GM21367 (cell line): ENCODE results near the gene C4orf51.
A peak's percentile ranks its signal among the peaks of the same experiment; 100 is the strongest.

Experiments
- ATAC-seq: cut with Tn5 transposase; IDR thresholded peaks from one replicate; pipeline ENCODE4 v1.9.1; 2021; ENCODE audit not compliant: unreplicated experiment

The C4orf51 gene

DNA sequence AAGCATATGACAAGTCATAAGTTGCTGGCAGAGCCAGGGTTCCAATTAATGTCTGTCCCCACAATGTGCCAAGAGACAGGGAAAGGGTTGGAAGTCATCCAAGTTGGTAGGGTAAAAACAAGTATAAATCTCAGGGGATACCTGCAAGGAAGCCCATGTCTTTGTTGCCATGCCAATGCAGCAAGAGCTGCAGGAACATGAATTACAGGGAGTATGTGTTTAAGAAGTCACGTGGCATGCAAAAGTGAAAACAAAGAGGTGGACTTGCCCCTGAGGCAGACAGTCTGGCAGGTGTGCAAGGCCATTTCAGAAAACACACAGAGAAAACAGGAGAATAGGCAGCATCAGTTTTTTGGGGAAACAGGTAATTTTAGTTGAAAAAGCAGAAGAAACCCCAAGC lies 29.4 kb downstream of the C4orf51 start:
- no peak for ATAC-seq

DNA sequence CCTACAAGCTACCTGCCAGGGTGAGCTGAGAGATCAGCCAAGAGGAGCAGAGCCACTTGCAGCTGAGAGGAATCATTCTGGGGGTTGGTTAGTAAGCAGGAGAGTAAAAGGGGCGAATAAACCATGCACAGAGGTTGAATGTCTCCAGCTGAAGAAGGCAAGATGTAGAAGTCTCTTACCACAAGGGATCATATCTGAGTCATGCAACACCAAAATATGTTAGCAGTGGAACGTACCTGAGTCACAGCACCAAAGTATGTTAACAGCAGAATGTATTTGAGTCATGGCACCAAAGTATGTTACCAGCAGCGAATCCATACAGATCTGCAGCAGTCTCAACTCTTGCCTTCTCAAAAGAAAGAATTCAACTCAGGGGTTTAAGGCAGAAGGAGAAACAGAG lies 29.9 kb downstream of the C4orf51 start:
- ATAC-seq = peak; percentile 49

DNA sequence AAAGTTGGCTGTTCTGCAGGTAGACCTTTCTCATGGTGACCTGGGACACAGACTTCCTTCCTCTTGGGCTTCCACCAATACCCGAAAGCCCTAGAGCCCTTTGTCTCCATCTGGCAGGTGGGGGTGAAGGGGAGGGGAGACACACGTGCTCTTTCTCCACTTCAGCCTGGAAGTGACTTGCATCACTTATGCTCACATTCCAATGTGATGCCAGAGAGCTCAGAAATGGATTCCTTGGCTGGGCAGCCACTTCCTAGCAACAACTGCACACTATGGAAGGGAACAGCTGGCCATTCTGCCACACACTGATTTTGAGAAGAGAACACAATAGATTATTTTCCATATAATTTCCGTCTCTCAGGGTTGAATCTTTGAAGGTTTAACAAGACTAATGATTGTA lies 36.3 kb downstream of the C4orf51 start:
- ATAC-seq = no peak

DNA sequence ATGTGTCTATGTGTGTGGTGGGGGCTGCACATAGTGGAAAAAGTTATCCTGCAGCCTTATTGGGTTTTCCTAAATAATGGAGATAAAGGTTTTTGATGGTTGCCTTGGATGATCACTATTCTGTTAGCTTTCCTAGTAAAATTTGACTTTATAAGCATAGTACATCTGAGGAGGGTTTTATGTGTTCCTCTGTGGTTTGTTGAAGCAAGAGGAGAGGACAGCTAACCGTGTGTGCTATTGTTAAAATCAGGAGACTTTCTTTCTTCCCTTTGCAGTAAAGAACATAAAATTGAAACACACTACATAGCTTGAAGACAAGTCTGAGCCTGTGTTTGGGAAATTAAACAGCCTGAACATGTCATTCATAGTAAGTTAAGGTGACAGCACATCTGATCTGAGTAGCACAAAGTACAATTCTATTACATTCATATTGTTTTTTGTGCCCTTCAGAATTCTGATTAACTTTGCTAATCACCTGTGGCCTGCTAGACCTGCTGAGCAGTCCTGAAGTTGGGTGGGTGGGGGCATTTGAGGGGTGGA lies 36.8 kb downstream of the C4orf51 start:
- no peak for ATAC-seq

DNA sequence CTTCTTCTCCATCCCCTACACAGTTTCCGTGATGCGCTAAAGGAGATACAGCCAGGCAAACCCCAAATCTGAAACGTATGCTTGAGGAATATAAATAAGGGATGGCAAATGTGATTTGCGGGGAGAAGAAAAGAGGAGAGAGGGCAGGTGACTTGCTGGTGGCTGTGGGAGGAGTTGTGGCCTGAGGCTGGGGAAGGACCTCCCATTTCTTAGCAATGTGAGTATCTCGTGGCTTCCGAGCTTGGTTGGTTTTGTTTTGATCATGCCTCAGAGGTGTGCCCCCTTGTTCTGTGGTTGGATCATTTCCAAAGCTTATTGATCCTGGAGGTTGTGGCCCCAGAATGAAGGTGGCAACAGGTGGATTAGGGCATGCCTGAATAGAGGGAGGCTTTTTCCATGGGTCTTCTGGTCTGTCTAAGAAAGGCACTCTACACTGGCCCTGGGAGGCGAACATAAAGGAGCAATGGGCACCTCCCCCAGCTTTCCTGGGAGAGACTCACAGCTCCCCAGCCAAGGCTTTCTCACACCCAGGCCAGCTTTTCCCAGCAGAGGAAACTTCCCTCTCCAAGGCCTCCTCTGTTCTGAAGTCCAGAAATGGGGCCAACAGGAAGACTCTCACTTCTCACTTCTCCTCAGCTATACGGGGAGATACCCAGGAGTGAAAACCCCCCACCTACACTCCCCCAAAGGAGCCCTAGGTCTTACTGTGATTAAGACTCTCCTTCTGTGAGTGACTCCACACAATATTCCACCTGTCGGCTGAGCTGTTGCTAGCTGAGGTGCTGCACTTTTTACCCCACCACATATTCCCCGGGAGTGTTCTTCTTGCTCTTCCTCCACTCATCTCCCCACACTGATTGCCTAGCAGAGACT lies 40.0 kb downstream of the C4orf51 start:
- ATAC-seq = peak; percentile 78

DNA sequence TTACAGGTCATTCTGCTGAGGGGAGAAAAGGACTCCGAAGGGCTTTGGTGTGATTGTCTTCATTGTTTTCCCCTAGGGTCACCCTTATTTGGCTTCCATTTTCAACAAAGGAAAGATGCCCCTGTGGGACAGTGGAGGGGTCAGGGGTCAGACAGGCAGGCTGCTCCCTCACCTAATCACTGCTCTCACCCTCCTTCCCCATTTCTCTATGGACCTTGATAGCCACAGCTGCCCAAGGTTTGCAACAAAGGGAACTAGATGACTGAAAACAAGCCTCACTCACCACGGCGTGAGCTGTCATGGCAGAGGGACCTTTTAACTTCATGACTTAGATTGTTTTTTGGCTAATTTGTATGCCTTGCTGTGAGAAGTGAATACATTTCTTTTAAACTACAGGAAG lies 40.7 kb downstream of the C4orf51 start:
- ATAC-seq = no peak

DNA sequence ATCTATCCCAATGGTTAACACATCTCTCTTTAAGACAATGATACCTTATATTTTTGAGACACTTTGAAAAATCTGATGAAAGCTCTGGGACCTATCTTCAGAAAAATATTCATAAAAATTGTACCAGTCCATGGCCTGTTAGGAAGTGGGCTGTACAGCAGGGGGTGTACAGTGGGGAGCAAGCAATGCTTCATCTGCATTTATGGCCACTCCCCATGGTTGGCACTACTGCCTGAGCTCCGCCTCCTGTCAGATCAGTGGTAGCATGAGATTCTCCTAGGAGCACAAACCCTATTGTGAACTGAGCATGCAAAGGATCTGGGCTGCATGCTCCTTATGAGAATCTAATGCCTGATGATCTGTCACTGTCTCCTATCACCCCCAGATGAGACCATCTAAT lies 42.6 kb downstream of the C4orf51 start:
- no peak for ATAC-seq

DNA sequence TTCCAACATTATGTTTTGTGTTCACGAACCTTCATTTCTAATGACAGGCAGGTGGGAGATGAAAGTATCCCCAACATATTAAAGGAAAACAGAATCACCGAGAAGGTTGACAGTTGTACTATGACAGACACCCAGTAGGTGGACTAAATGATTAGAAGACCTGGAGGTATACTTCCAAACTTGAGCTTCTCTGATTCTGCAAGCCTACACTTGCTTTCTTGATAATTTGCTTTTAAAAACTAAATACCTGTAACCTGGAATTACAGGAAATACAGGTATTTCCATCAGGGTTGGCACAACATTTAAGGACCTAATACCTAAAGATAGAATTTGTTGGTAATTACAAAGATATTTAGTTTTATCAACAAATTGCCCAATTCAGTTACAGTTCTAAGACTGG lies 43.4 kb downstream of the C4orf51 start:
- ATAC-seq = no peak

DNA sequence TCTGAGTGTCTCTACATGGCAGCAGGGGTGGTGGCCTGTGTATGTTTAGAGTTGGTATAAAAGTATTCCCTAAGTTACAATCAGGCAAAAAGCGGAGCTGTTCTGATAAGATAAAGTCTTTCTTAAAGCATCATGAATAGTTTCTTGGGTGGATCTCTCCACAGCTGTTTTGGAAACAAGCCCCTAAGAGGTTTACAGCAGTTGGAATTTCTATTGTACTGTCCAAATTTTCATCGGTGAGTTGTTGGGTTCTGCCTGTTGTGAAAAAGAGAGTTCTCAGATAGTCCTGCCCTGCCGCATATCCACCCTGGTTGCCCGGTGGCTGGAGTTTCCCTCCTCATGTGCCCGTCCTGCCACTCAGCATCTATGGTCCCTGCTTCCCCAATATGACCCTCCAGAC lies 50.1 kb downstream of the C4orf51 start:
- no peak for ATAC-seq

DNA sequence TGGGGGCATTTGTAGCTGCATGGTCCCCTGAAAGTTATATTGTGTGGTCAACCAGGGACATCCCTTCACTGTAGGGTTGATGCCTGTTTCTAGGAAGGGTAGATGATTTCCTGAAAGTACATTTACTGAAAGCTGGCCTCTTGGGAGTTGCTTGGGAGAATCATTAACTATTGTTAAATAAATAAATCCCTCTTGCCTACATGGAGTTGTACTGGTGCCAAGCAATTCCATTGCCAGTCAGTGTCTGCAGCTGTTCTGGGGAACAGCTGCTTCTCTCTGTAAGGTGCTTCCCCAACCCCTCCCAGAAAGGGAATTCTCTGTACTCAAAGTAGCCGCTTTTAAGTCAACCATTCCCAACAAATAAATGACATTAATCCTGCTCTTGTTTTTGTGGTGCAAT lies 51.1 kb downstream of the C4orf51 start:
- no peak for ATAC-seq

DNA sequence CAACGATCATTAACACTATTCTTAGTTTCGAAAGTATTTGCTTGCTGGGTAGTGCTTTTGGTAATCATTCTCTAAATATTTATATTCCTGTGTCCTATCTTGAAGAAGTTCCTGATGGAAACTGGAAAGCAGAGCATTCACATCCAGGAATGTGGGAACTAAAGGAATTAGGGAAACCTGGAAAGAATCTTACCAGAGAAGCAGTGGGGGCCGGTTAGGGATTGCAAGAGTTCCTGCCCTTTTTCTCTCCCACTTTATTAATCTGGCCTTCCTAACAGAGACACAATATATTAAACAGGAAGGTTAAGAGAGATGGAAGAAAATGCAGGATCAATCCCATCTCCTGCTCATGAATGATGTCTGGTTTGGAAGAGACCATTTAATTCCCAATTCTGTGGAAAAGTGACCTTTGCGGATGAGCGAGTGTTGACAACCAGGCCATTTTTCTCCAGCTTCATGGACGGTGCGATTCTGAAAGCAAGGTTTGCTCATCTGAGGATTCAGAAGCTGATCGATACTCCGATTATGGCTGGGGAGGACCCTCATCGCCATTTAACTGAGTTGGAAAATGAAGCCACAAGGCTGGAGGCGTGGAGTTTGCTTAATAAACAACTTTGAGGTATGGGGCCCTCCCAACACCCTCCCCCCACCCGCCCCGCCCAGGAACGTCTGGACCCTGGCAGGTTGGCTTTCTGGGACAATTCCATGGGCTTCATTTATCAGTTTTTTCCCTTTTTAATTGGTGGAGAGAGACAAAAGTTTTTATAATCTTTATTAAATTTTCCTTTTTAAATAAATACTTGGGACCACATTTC lies 52.3 kb downstream of the C4orf51 start:
- ATAC-seq = no peak

DNA sequence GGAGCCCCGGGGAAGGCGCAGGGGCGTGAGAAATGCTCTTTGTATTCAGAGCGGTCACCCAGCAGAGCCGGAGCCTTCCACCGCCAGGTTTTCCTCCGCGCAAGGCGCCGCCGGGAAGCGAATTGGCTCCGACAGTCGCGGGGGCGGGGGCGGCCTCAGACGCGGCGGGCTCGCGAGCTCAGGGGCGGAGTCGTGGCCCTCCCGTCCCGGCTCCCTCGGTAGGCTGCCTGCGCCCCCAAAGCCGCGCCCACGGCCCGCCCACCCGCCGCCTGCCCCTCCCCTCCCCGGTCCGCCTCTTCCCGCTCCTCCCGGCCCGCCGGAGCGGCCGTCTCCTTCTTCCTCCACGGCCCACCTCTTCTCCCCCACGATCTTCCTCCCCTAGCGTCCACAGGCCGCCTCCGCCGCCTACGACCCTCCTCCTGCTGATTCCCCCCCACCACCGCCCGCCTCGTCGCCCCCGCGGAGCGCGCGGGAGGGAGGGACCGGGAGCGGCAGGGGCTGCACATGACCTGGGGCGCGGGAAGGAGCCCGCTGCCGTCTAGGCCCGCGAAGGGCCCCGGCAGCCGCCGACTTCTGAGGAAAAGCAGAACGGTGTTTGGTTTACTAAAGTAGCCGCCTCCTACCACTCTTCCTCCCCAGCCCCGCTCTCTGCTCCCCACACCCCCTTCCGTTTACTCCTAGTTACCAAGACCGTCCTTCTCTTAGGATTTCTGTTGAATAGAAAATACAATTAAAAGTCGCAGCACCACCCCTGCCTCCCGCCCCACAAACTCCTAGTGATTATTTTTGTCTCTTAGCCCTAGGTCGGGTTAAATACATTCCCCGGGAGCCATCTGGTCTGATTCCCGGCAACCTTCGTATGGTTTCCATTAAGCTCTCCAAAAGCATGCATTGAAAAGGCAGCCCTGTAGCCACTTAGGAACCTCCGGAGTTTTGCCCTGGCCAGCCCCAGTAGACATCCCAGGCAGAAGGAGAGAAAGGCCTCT lies 53.2 kb downstream of the C4orf51 start:
- ATAC-seq = peak; percentile 78

DNA sequence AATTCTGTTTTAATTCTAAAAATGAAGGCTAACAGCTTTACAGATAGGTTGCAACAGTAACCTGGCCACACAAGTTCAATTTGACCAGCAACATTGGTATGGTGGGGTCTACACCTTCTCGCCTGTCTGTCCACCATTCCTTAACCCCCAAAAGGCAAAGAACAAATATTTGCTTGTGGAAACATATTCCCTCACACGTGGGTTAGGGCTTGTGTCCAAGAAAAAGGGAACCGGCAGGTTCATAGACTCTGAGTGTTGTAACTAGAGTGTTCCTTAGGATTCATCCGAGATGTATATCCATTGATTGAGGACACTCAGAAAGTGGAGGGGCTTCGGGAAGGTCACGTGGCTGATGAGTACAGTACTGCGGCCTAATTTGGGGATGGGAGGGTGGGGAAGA lies 54.1 kb downstream of the C4orf51 start:
- no peak for ATAC-seq

DNA sequence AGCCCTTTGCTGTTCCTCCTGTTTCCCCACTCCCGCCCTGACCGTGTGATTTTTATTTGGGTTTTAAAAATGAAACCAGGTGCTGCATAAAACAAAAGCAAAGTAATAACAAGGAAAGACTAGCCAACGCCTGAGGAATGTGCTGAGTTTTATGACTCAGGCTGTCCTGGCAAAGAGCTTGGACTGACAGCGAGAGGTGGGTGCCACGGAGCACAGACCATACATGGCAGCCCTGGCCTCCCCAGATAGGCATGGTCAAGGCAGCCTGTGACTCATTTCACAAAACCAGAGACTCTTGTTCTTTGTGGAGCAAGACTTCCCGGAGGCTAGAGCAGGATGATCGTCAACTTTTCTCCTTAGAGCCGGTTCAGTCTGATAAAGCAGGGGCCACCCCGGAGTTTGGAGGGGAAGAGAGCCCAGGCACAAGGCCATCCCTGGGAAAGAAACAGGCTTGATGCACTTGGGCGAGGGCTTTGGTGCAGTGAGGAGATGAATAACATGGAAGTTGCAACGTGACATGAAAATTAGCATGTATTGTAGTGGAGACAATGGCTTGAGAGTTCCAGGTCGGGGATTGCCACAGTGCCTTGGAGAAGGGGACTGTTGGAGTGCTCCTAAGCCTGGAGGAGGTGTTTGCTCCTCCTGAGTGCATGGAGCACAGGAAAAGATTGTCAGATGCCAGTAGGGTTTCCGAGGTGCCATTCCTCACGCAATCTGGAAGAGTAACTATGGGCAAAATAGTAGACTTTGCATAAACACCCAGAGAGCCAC lies 54.8 kb downstream of the C4orf51 start:
- ATAC-seq = no peak

DNA sequence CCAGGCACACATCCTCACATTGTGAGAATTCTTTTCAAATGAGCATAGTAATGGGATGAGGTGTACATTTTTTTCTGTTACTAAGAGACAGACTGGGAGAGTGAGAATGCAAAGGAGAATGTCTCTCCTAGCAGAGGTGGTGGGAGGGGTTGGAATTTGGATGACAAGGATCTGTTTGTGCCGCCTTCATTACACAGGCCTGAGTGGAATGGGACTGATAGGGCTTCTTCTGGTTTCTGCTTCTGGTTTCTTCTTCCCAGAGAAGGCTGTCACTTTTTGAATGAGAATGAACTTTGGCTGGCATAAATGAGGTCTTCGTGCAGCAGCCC lies 55.4 kb downstream of the C4orf51 start:
- no peak for ATAC-seq

DNA sequence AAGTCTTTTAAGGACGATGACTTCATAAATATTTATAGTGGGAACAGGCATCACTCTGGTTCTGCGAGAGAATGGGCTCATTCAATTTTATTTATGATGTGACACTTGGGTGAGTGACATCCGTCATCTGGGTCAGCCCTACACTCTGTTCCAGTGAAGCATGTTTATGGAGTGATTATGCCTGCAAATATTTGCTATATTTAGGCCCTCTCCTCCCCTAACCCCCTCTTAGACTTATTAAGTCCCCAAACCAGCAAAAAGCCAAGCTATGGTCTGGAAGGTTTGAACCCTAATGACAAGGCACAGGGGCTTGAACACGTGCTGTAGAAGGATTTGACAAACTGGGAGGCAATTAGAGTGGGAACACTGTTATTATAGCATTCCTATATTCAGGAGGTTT lies 55.9 kb downstream of the C4orf51 start:
- ATAC-seq = no peak

DNA sequence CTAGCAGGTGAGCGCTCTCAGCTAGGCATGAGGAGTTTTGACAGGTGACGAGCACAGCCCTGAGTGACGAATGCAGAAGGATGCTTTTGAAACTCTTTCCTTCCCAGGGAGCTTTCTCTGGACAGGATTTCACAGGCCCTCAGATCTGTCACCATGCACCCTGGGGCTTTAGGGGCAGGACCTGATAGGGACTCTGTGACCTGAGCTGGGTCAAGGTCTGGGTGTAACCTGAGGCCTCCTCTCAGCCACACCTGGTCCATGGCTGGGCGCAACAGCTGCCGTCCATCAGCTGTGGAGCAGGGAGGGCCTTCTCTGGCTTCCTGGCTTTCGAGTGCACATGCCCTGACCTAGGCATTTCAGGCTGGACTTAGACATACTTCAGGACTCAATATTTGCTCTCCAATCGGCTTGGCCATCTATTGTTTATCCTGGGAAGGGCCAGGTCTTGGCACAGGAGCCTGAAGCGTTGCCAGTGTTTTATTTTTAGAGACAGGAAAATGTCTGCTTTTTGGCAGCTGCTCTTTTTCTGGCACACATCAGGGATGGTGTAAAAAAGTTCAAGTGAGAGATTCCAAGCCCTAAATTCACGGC lies 56.4 kb downstream of the C4orf51 start:
- ATAC-seq = no peak

DNA sequence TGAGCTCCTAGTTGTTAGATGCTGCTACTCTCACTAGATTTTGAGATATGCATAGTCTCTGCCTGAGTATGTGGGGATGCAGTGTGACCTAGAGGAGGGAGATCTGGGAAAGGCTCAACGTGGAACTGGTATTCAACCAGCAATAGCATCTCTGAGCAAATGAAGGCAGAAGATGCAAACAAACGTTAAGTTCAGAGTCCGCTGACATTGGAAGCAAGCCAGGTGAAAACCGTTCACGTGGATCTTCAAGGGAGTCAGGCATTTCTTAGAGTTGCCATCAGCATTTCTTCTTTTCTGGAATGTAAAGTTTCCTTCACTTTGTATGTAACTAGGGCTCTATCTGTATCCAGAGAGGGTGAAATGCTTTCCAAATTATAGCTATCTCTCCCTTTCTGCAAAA lies 59.9 kb downstream of the C4orf51 start:
- no peak for ATAC-seq

DNA sequence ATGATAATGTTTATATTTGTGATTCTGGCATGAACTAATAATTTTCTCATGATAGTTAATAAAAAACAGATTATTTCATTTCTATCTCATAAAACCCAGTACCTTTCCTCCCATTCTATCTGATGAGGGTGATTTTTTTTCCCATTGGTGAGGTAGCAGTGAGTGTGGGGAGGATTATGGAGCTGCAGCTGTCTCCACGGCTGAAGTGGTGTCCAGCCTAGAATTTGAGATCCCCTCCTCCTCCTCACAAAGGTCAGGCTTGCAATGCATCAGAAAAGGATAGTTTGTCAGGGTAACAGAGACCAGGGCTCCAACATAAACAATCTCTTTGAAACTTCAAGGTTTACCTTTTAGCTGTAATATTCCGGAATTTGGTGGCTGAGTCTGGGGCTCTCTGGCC lies 60.9 kb downstream of the C4orf51 start:
- no peak for ATAC-seq

DNA sequence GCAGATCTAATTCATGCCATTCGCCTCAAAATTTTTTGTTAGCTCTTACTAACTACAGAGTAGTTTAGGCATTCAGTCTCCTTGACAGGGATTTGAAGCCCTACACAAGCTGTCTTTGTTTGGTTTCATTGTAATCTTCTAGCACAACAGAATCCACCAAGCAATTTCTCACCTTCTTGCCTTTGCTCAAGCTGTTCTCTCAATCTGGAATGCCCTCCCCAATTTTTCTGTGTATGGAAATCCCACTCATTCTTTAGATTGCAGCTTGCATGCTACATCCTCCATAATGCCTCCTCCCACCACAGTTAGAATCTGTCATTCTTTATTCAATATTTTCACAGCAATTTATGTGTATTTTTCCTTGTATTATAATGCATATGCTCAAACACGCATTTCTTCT lies 63.7 kb downstream of the C4orf51 start:
- no peak for ATAC-seq
